T-cell (primary cell): Measurements from ENCODE around the gene PITHD1. TPM values are rescaled to one million over a fixed set of nuclear protein-coding genes. Genes with fewer than 3 reads are reported as not detected.
"Not testable (repeated sequence)": the region's sequence is repeated elsewhere in the genome, so short reads cannot be mapped to it uniquely, and the experiment has no call there.

ENCODE experiments used
- ATAC-seq, 4 experiments: fragments of 200-7000 bp in 3 of 4; fragments of 150-1000 bp in 1 of 4; cut with Tn5 transposase; replicated peaks in 1 of 4; 1 replicate in 3 of 4; 2 replicates in 1 of 4; pipeline ENCODE4 v1.10.0; 2021; ENCODE audit warnings: moderate library complexity in 3 of 4, mild to moderate bottlenecking in 2 of 4, moderate number of reproducible peaks in 1 of 4
- CTCF ChIA-PET, 2 donors: fragments of 300-600 bp; sonication (Branson Sonifier 250); formaldehyde crosslinking; loops; one replicate each; lab custom pipeline; 2022; ENCODE audit warnings: antibody characterized with exemption in 2 of 2; lab: Charles Lee
- POLR2A ChIA-PET, 2 donors: fragments of 300-600 bp; sonication (Branson Sonifier 250); formaldehyde crosslinking; loops; one replicate each; lab custom pipeline; 2022; ENCODE audit warnings: antibody characterized with exemption in 2 of 2; lab: Charles Lee
- DNase-seq, 35 experiments: peaks; one replicate each; pipeline versions ENCODE4 v3.0.0 to v3.0.0-alpha.2; 2013 to 2023
- H3K27ac ChIP-seq: one replicate; pipeline ENCODE4 v1.5.1; 2013; ENCODE audit warnings: low read length
- H3K27me3 ChIP-seq, 2 experiments: replicated peaks in 1 of 2; 1 replicate in 1 of 2; 2 replicates in 1 of 2; pipeline versions ENCODE4 v1.6.1 to v1.7.0; 2013; ENCODE audit warnings: low read length in 1 of 2, mixed read lengths in 1 of 2; ENCODE audit not compliant: control insufficient read depth in 2 of 2, insufficient read depth in 2 of 2; ENCODE audit errors: extremely low read depth in 1 of 2
- H3K36me3 ChIP-seq, 2 donors: 1 replicate in 1 of 2; 2 replicates in 1 of 2; pipeline versions ENCODE4 v1.6.1 to v1.7.0; 2013; ENCODE audit warnings: low read length in 1 of 2; ENCODE audit not compliant: control insufficient read depth in 2 of 2, insufficient read depth in 1 of 2; ENCODE audit errors: extremely low read depth in 1 of 2
- H3K4me1 ChIP-seq, 2 experiments: 1 replicate in 1 of 2; 2 replicates in 1 of 2; pipeline versions ENCODE4 v1.6.1 to v1.7.0; 2013; ENCODE audit warnings: low read length in 2 of 2, mixed read lengths in 1 of 2; ENCODE audit not compliant: insufficient read depth in 2 of 2, control insufficient read depth in 1 of 2; ENCODE audit errors: extremely low read depth in 1 of 2
- H3K4me3 ChIP-seq, 2 donors: 1 replicate in 1 of 2; 2 replicates in 1 of 2; pipeline versions ENCODE4 v1.5.1 to v1.7.0; 2013; ENCODE audit warnings: mild to moderate bottlenecking in 2 of 2, low read length in 1 of 2, moderate library complexity in 1 of 2; ENCODE audit not compliant: control insufficient read depth in 1 of 2; ENCODE audit errors: extremely low read depth in 1 of 2
- H3K9me3 ChIP-seq: 2 replicates; pipeline ENCODE4 v1.7.0; 2013
- H3K27ac Mint-ChIP-seq, 2 donors: one replicate each; pipeline ENCODE4 v1.8.0; 2020 to 2021; ENCODE audit warnings: mild to moderate bottlenecking in 2 of 2, mixed read lengths in 2 of 2
- H3K27me3 Mint-ChIP-seq, 2 donors: one replicate each; pipeline ENCODE4 v1.8.0; 2021 to 2022; ENCODE audit warnings: mixed read lengths in 2 of 2
- H3K36me3 Mint-ChIP-seq: one replicate; pipeline ENCODE4 v1.8.0; 2021; ENCODE audit warnings: mixed read lengths
- H3K4me1 Mint-ChIP-seq, 3 donors: one replicate each; pipeline ENCODE4 v1.8.0; 2020 to 2022; ENCODE audit warnings: mixed read lengths in 3 of 3, mild to moderate bottlenecking in 1 of 3
- H3K4me3 Mint-ChIP-seq, 3 donors: one replicate each; pipeline ENCODE4 v1.8.0; 2020 to 2022; ENCODE audit warnings: mild to moderate bottlenecking in 3 of 3, mixed read lengths in 3 of 3, moderate library complexity in 3 of 3
- H3K9me3 Mint-ChIP-seq, 3 donors: one replicate each; pipeline ENCODE4 v1.8.0; 2020 to 2022; ENCODE audit warnings: mixed read lengths in 3 of 3
- WGBS: methylation state at CpG from one replicate; pipeline ENCODE4 v1.1.5; 2013; ENCODE audit warnings: missing lambda C conversion rate; ENCODE audit not compliant: insufficient coverage; 5-methylcytosine and 5-hydroxymethylcytosine counted together
- total RNA-seq, 35 experiments: library from RNA in 6 of 35; stranded (reverse) in 6 of 35; fragments of 120-200 nt in 1 of 35; gene quantifications; one replicate each; pipeline versions ENCODE4 v1.2.1 to v1.2.4 and lab custom pipeline; 2013 to 2026

The PITHD1 gene, protein sequence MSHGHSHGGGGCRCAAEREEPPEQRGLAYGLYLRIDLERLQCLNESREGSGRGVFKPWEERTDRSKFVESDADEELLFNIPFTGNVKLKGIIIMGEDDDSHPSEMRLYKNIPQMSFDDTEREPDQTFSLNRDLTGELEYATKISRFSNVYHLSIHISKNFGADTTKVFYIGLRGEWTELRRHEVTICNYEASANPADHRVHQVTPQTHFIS
- total RNA-seq = 10 to 100 TPM; 60.7 to 87.1 (median 70.8) TPM
- total RNA-seq (2013) = 75.6 TPM
- total RNA-seq (lab: John Stamatoyannopoulos, UW) = 58.3 to 158 (median 78.9) reads per million in 29 experiments

DNA sequence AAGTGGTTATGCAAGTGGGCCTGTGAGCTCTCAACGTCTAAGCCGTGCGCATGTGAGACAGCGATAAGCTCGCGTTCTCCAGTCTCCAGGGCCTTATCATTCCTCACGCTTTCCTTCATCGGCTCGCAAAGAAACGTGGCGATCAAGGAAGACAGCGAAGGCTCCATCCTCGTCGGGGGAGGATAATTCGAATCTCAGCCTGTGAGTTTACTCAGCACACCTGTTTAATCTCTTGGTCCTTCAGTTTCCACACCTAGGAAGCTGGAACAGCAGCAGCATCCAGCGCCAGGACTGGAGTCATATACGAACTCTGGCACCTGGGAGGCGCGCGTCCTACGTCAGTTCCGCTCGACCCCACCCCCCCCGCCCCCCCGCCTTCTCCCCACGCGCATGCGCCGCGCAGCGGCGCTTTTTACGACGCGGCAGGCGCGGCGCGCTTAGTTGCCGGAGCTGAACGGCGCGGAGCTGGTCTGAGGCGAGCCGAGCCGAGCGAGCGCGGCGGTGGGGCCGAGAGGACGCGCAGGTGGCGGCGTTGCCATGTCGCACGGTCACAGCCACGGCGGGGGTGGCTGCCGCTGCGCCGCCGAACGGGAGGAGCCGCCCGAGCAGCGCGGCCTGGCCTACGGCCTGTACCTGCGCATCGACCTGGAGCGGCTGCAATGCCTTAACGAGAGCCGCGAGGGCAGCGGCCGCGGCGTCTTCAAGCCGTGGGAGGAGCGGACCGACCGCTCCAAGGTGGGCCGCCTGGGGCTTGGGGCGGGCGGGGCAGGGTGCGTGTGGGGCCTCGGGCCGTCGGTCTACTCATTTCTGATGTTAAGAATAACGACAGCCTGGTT is at the start of gene PITHD1:
PITHD1 (plus strand) TSS at position 440 of the 836 bp plus-strand sequence; CDS start at position 538, 98 bp downstream.
- ATAC-seq (peak; percentile 84 to 86 (median 86)), DNase-seq (peak; percentile 59 to 89 (median 73))
- Histone ChIP-seq H3K36me3 (peaks cover 0 to 10% of the 10 kb centered on the region in 2 donors), H3K4me1 (peaks cover 16 to 31% of the 10 kb centered on the region in 2 experiments), H3K4me3 (peak within 1 kb of the TSS; percentile 70 to 93), H3K27me3 (no peaks in the 10 kb centered on the region), H3K9me3 (no peaks in the 10 kb centered on the region), H3K27ac (peak within 1 kb of the TSS; percentile 72)
- peak within 1 kb of the TSS; percentile 89 to 93 for H3K27ac Mint-ChIP-seq
- H3K4me1 Mint-ChIP-seq = peaks cover 30 to 50% (median 49%) of the 10 kb centered on the region in 3 donors
- H3K36me3 Mint-ChIP-seq = peaks cover 14% of the 10 kb centered on the region
- ChIA-PET POLR2A (interaction anchor here (0.6 to 1.1 kb wide), 7 partner anchors 10 to 186 kb away, joined by 3 to 6 read pairs (median 4); no protein-coding TSS in a partner anchor), CTCF (interaction anchor here (0.5 to 2.7 kb wide), 6 partner anchors 10 to 1194 kb away, joined by 5 to 10 read pairs (median 6); partner anchors contain the start of gene LYPLA2 (in 1 of the 2))
- H3K27me3 Mint-ChIP-seq = no peaks in the 10 kb centered on the region
- WGBS = under 1% methylated on average over 68 of the region's 91 CpGs
- H3K4me3 Mint-ChIP-seq = peak within 1 kb of the TSS; percentile 86 to 93 (median 88)
- H3K9me3 Mint-ChIP-seq = no peaks in the 10 kb centered on the region

DNA sequence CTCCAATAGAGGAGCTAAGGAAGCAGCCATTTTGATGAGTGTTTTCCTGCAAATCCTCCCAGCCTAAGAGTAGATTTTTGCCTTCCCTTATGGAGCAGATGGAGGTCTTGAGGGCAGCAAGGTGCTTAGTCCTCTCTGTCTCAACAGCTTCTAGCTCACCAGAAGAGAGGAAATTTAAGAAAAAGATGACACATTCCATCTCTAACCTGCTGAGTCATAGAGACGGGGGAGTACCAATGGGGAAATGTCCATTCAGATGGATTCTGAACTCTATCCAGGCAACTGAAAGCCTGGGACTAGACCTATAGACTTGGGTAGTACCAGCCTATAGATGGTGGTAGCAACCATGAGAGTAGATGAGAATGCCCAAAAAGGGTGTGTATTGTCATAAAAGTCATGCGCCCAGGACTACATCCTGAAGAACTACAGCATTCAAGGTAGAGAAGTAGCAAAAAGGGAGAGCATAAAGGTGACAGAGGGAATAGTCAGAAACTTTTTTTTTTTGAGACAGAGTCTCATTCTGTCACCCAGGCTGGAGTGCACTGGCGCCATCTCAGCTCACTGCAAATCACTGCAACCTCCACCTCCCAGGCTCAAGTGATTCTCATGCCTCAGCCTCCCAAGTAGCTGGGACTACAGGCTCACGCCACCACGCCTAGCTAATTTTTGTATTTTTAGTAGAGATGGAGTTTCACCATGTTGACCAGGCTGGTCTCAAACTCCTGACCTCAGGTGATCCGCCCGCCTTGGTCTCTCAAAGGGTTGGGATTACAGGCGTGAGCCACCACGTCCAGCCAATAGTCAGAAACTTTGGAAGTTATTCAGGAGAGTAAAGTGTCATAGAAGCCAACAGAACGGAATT is 45.6 kb upstream of the PITHD1 start:
- Mint-ChIP-seq H3K27me3 (no peaks in the 10 kb centered on the region), H3K9me3 (no peaks in the 10 kb centered on the region), H3K36me3 (no peaks in the 10 kb centered on the region), H3K4me3 (no peak overlapping the region), H3K4me1 (no peaks in the 10 kb centered on the region), H3K27ac (no peak overlapping the region)
- DNase-seq (no peak), ATAC-seq (no peak)
- CTCF ChIA-PET = no interaction called here
- POLR2A ChIA-PET = no interaction called here
- no peak overlapping the region for H3K27ac ChIP-seq
- no peaks in the 10 kb centered on the region for H3K4me1 ChIP-seq
- H3K27me3 ChIP-seq = no peaks in the 10 kb centered on the region
- H3K4me3 ChIP-seq = no peak overlapping the region
- 91% methylated on average over 1 of the region's 10 CpGs for WGBS
- H3K36me3 ChIP-seq = no peaks in the 10 kb centered on the region
- no peaks in the 10 kb centered on the region for H3K9me3 ChIP-seq

DNA sequence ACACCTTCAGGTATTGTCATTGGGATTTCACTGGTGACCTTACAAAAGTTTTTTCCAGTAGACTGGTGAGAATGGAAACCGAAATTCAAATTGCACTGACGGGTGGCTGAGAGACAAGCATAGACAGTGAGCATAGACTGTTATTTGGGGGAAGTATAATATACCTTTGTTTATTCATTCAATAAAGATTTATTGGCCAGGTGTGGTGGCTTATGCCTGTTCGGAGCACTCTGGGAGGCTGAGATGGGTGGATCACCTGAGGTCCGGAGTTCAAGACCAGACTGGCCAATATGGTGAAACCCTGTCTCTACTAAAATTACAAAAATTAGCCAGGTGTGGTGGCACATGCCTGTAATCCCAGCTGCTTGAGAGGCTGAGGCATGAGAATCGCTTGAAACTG is 44.9 kb upstream of the PITHD1 start:
- H3K9me3 Mint-ChIP-seq, H3K4me3 Mint-ChIP-seq, DNase-seq, H3K36me3 ChIP-seq, H3K4me1 Mint-ChIP-seq, ATAC-seq, H3K36me3 Mint-ChIP-seq, H3K27me3 Mint-ChIP-seq, H3K27ac Mint-ChIP-seq, H3K4me1 ChIP-seq, H3K27ac ChIP-seq, H3K27me3 ChIP-seq, POLR2A ChIA-PET, CTCF ChIA-PET, H3K9me3 ChIP-seq, H3K4me3 ChIP-seq: not testable (repeated sequence)
- 88% methylated on average over 1 of the region's 5 CpGs for WGBS

GRCh38 chr1:23736437-23737134 is 41.6 kb upstream of the PITHD1 start:
- Histone ChIP-seq H3K27me3 (no peaks in the 10 kb centered on the region), H3K9me3 (no peaks in the 10 kb centered on the region), H3K4me1 (no peaks in the 10 kb centered on the region), H3K36me3 (no peaks in the 10 kb centered on the region), H3K27ac (no peak overlapping the region), H3K4me3 (no peak overlapping the region)
- no peaks in the 10 kb centered on the region for H3K9me3 Mint-ChIP-seq
- CTCF ChIA-PET = interaction anchor here in 1 of 2 donors (0.6 to 1.2 kb wide), 2 partner anchors 9 to 32 kb away, joined by 6 to 9 read pairs; no protein-coding TSS in a partner anchor
- POLR2A ChIA-PET = no interaction called here
- H3K4me1 Mint-ChIP-seq = no peaks in the 10 kb centered on the region
- no peak for ATAC-seq
- no peaks in the 10 kb centered on the region for H3K27me3 Mint-ChIP-seq
- H3K4me3 Mint-ChIP-seq = no peak overlapping the region
- 92% methylated on average over 5 of the region's 7 CpGs for WGBS
- no peaks in the 10 kb centered on the region for H3K36me3 Mint-ChIP-seq
- H3K27ac Mint-ChIP-seq = no peak overlapping the region
- no peak for DNase-seq

GRCh38 chr1:23741609-23742008 is 36.6 kb upstream of the PITHD1 start:
- no peaks in the 10 kb centered on the region for H3K27me3 ChIP-seq
- ChIA-PET CTCF (no interaction called here), POLR2A (no interaction called here)
- DNase-seq = no peak
- peaks cover 17 to 22% of the 10 kb centered on the region in 2 experiments for H3K4me1 ChIP-seq
- no peak overlapping the region for H3K4me3 ChIP-seq
- ATAC-seq = no peak
- peak overlapping the region in 2 of 3 donors; percentile 90 to 91 for H3K4me3 Mint-ChIP-seq
- H3K36me3 ChIP-seq = peaks cover 0 to 2% of the 10 kb centered on the region in 2 donors
- H3K27ac ChIP-seq = no peak overlapping the region
- peaks cover 28 to 33% (median 31%) of the 10 kb centered on the region in 3 donors for H3K4me1 Mint-ChIP-seq
- no peak overlapping the region for H3K27ac Mint-ChIP-seq
- WGBS = 100% methylated on average over 2 of the region's 5 CpGs
- H3K27me3 Mint-ChIP-seq = no peaks in the 10 kb centered on the region
- H3K36me3 Mint-ChIP-seq = peaks cover 4% of the 10 kb centered on the region
- no peaks in the 10 kb centered on the region for H3K9me3 Mint-ChIP-seq
- H3K9me3 ChIP-seq = no peaks in the 10 kb centered on the region
